GM23338 (cell line): ENCODE measurements around the gene FBXO45.

Experiments used
- CTCF ChIP-seq, 2 experiments: fragments of 200-600 bp in 1 of 2; sonication (generic) in 1 of 2; conservative IDR thresholded peaks; 2 replicates each; pipeline versions ENCODE4 v1.5.1 to v1.6.1; 2016 to 2017; ENCODE audit warnings: antibody characterized with exemption in 2 of 2, low read depth in 2 of 2, mild to moderate bottlenecking in 2 of 2, moderate library complexity in 1 of 2
- EZH2 ChIP-seq: fragments of 200-600 bp; sonication (generic); IDR thresholded peaks from one replicate; pipeline ENCODE4 v1.8.0; 2017; ENCODE audit warnings: antibody characterized with exemption, mild to moderate bottlenecking, low read depth; ENCODE audit not compliant: unreplicated experiment
- JUNB ChIP-seq: IDR thresholded peaks from one replicate; pipeline ENCODE4 v1.6.1; 2016; ENCODE audit warnings: antibody characterized with exemption; ENCODE audit not compliant: unreplicated experiment
- NANOG ChIP-seq: IDR thresholded peaks from 2 replicates; pipeline ENCODE4 v1.6.1; 2016; ENCODE audit warnings: antibody characterized with exemption, borderline replicate concordance
- REST ChIP-seq: IDR thresholded peaks from one replicate; pipeline ENCODE4 v1.6.1; 2018; ENCODE audit warnings: antibody characterized with exemption; ENCODE audit not compliant: unreplicated experiment

- TF ChIP-seq CTCF (conservative IDR thresholded peaks at IDR 0.05; ENCODE audit: low read depth in 2 of 2) (no peak), EZH2 (no peak), REST (no peak), NANOG (no peak), JUNB (no peak)
Observed at GRCh38 chr3:196525141-196525540, 43.3 kb upstream of the FBXO45 start.
